Cardiac muscle cell (in vitro differentiated cells and primary cell): ENCODE results near the gene SPAG16. TPM values are rescaled to one million over a fixed set of nuclear protein-coding genes. Genes with fewer than 3 reads are reported as not detected.
"Not testable (repeated sequence)": the region's sequence is repeated elsewhere in the genome, so short reads cannot be mapped to it uniquely, and the experiment has no call there.

Experiments
- DNase-seq, 2 donors: peaks; one replicate each; pipeline versions ENCODE4 v3.0.0 to v3.0.0-alpha.2; 2010 to 2017; ENCODE audit warnings: low read depth in 1 of 2, low spot score in 1 of 2
- H3K27ac ChIP-seq: fragments of 200-600 bp; sonication (generic); 2 replicates; pipeline ENCODE4 v1.5.1; 2016
- H3K27me3 ChIP-seq: fragments of 200-600 bp; sonication (generic); 2 replicates; pipeline ENCODE4 v1.6.0; 2016; ENCODE audit warnings: control low read depth
- H3K36me3 ChIP-seq: fragments of 200-600 bp; sonication (generic); 2 replicates; pipeline ENCODE4 v1.5.1; 2016; ENCODE audit warnings: control low read depth
- H3K4me1 ChIP-seq: fragments of 200-600 bp; sonication (generic); 2 replicates; pipeline ENCODE4 v1.8.1; 2017; ENCODE audit warnings: low read depth, mild to moderate bottlenecking, mixed run types
- H3K4me3 ChIP-seq: fragments of 200-600 bp; sonication (generic); 2 replicates; pipeline ENCODE4 v1.5.1; 2016; ENCODE audit warnings: mild to moderate bottlenecking
- H3K9me3 ChIP-seq: fragments of 200-600 bp; sonication (generic); 2 replicates; pipeline ENCODE4 v1.5.1; 2017; ENCODE audit warnings: low read depth, mild to moderate bottlenecking, control low read depth
- CTCF ChIP-seq: IDR thresholded peaks from 2 replicates; pipeline ENCODE4 v1.5.1; 2012; ENCODE audit warnings: low read depth, mild to moderate bottlenecking, low read length
- polyA plus RNA-seq: library from polyadenylated mRNA; unstranded; fragments of >200 nt; fragmentation: Nextera tagmentation; extraction: Ambion mirVana; gene quantifications from 2 replicates; pipeline ENCODE4 v1.2.1, GENCODE V29; 2016
- total RNA-seq: library from RNA; depleted of rRNA; stranded (reverse); fragments of >200 nt; gene quantifications from 2 replicates; pipeline ENCODE4 v1.2.3, GENCODE V29; 2016

Gene SPAG16
- total and polyA plus RNA-seq, 2 experiments from 2014 or later: 32.8 to 57.9 TPM

- no peaks in the 10 kb centered on the region for H3K27me3 ChIP-seq
- DNase-seq: no peak
- no peak for TF ChIP-seq CTCF
- no peaks in the 10 kb centered on the region for H3K36me3 ChIP-seq
- no peak overlapping the region for H3K27ac ChIP-seq
- no peaks in the 10 kb centered on the region for H3K9me3 ChIP-seq
- H3K4me3 ChIP-seq: no peak overlapping the region
- H3K4me1 ChIP-seq: peaks cover 2% of the 10 kb centered on the region
Measured at GRCh38 chr2:213669657-213670056, 385.4 kb downstream of the SPAG16 start.

- H3K4me3 ChIP-seq: no peak overlapping the region
- no peak for TF ChIP-seq CTCF
- no peak overlapping the region for H3K27ac ChIP-seq
- H3K27me3 ChIP-seq: no peaks in the 10 kb centered on the region
- H3K9me3 ChIP-seq: no peaks in the 10 kb centered on the region
- no peaks in the 10 kb centered on the region for H3K36me3 ChIP-seq
- no peaks in the 10 kb centered on the region for H3K4me1 ChIP-seq
- no peak for DNase-seq
Measured at GRCh38 chr2:213678437-213679218, 394.4 kb downstream of the SPAG16 start.

- Histone ChIP-seq H3K4me1 (no peaks in the 10 kb centered on the region), H3K4me3 (no peak overlapping the region), H3K36me3 (no peaks in the 10 kb centered on the region), H3K27me3 (no peaks in the 10 kb centered on the region), H3K9me3 (no peaks in the 10 kb centered on the region), H3K27ac (no peak overlapping the region)
- no peak for DNase-seq
- TF ChIP-seq CTCF: no peak
Measured at GRCh38 chr2:213679894-213680293, 395.6 kb downstream of the SPAG16 start.

GRCh38 chr2:213682276-213682675 lies 398.0 kb downstream of the SPAG16 start:
- no peak for TF ChIP-seq CTCF
- no peak overlapping the region for H3K27ac ChIP-seq
- no peaks in the 10 kb centered on the region for H3K4me1 ChIP-seq
- H3K4me3 ChIP-seq: no peak overlapping the region
- DNase-seq: no peak
- H3K27me3 ChIP-seq: no peaks in the 10 kb centered on the region
- no peaks in the 10 kb centered on the region for H3K9me3 ChIP-seq
- no peaks in the 10 kb centered on the region for H3K36me3 ChIP-seq

GRCh38 chr2:213688133-213688532 lies 403.9 kb downstream of the SPAG16 start:
- no peak overlapping the region for H3K4me3 ChIP-seq
- no peak overlapping the region for H3K27ac ChIP-seq
- TF ChIP-seq CTCF: no peak
- H3K4me1 ChIP-seq: peaks cover 8% of the 10 kb centered on the region
- no peaks in the 10 kb centered on the region for H3K9me3 ChIP-seq
- no peaks in the 10 kb centered on the region for H3K36me3 ChIP-seq
- DNase-seq: no peak
- H3K27me3 ChIP-seq: no peaks in the 10 kb centered on the region

GRCh38 chr2:213688825-213689224 lies 404.6 kb downstream of the SPAG16 start:
- H3K4me3 ChIP-seq, H3K36me3 ChIP-seq, H3K27me3 ChIP-seq, H3K27ac ChIP-seq, DNase-seq, H3K9me3 ChIP-seq, H3K4me1 ChIP-seq: not testable (repeated sequence)
